Keratinocyte (primary cell): ENCODE results near the gene DLEC1.

ENCODE experiments used
- EZH2 ChIP-seq: IDR thresholded peaks from one replicate; pipeline ENCODE4 v1.6.1; 2012; ENCODE audit warnings: inconsistent platforms, mild to moderate bottlenecking, low read length, moderate library complexity
- TF ChIP-seq, protein P1 (sequence below), 3 experiments: IDR thresholded peaks in 1 of 3; conservative IDR thresholded peaks in 1 of 3; optimal IDR thresholded peaks in 1 of 3; 2 replicates in 2 of 3; 3 replicates in 1 of 3; pipeline versions ENCODE3 to v1.5.1; 2011; ENCODE audit warnings: low read length in 3 of 3, mild to moderate bottlenecking in 3 of 3, moderate library complexity in 2 of 3, control low read depth in 1 of 3, inconsistent platforms in 1 of 3; ENCODE audit not compliant: insufficient read depth in 2 of 3; ENCODE audit errors: extremely low read depth in 1 of 3

DNA sequence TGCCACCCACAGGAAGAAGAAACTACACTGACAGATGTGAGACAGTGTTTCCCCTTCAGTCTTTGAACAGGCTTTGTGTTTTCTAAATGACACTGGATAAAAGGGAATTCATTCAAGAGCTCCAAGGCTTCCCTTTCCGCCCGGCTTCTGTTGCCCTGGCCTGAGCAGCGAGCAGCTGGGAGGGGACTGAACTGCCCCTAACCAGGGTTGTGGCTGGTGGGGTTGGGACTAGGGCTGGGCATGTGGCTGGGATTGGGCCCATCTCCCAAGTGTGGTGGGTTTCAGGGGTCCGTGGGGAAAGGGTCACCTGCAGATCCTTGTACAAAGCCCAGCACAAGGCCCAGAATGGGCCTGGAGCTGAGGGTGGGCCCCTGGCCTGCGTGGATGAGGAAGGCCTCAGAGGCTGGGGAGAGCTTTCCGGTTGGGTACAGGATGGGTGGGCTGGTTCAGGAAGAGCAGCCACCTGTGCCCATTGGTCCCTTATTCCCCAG, 38.0 kb upstream of the DLEC1 start:
- TF ChIP-seq, protein P1, sequence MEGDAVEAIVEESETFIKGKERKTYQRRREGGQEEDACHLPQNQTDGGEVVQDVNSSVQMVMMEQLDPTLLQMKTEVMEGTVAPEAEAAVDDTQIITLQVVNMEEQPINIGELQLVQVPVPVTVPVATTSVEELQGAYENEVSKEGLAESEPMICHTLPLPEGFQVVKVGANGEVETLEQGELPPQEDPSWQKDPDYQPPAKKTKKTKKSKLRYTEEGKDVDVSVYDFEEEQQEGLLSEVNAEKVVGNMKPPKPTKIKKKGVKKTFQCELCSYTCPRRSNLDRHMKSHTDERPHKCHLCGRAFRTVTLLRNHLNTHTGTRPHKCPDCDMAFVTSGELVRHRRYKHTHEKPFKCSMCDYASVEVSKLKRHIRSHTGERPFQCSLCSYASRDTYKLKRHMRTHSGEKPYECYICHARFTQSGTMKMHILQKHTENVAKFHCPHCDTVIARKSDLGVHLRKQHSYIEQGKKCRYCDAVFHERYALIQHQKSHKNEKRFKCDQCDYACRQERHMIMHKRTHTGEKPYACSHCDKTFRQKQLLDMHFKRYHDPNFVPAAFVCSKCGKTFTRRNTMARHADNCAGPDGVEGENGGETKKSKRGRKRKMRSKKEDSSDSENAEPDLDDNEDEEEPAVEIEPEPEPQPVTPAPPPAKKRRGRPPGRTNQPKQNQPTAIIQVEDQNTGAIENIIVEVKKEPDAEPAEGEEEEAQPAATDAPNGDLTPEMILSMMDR (optimal IDR thresholded peaks at IDR 0.05 in 1 of 3, IDR thresholded peaks at IDR 0.05 in 1 of 3, conservative IDR thresholded peaks at IDR 0.05 in 1 of 3; ENCODE audit: extremely low read depth in 1 of 3, insufficient read depth in 2 of 3, low read length in 3 of 3), result no peak
- no peak for TF ChIP-seq EZH2
